ACC112 (cell line): ENCODE results near the gene SEPTIN5.

ENCODE experiments used
- H2AFZ ChIP-seq: fragments of 200-600 bp; sonication (generic); one replicate; pipeline ENCODE4 v1.6.0; 2017; ENCODE audit warnings: antibody characterized with exemption, low read length; ENCODE audit not compliant: unreplicated experiment
- H3K27ac ChIP-seq: fragments of 200-600 bp; sonication (generic); 2 replicates; pipeline ENCODE4 v1.5.1; 2014; ENCODE audit warnings: low read depth, mild to moderate bottlenecking, antibody characterized with exemption, low read length, moderate library complexity
- H3K27me3 ChIP-seq: fragments of 200-600 bp; sonication (generic); 2 replicates; pipeline ENCODE4 v1.6.1; 2014; ENCODE audit warnings: mild to moderate bottlenecking, antibody characterized with exemption, low read length, moderate library complexity, mixed read lengths; ENCODE audit not compliant: insufficient read depth
- H3K36me3 ChIP-seq: fragments of 200-600 bp; sonication (generic); 2 replicates; pipeline ENCODE4 v1.6.1; 2016; ENCODE audit warnings: mild to moderate bottlenecking, antibody characterized with exemption, low read length, moderate library complexity, mixed read lengths; ENCODE audit not compliant: insufficient read depth
- H3K4me1 ChIP-seq: fragments of 200-600 bp; sonication (generic); one replicate; pipeline ENCODE4 v1.6.1; 2016; ENCODE audit warnings: low read length, mixed read lengths; ENCODE audit not compliant: insufficient read depth, unreplicated experiment, control insufficient read depth
- H3K4me3 ChIP-seq: fragments of 200-600 bp; sonication (generic); 2 replicates; pipeline ENCODE4 v1.5.1; 2014; ENCODE audit warnings: mild to moderate bottlenecking, low read depth, low read length
- H3K79me2 ChIP-seq: fragments of 200-600 bp; sonication (generic); one replicate; pipeline ENCODE4 v1.6.0; 2016; ENCODE audit warnings: low read length; ENCODE audit not compliant: control insufficient read depth, unreplicated experiment, insufficient read depth

SEPTIN5 gene

DNA sequence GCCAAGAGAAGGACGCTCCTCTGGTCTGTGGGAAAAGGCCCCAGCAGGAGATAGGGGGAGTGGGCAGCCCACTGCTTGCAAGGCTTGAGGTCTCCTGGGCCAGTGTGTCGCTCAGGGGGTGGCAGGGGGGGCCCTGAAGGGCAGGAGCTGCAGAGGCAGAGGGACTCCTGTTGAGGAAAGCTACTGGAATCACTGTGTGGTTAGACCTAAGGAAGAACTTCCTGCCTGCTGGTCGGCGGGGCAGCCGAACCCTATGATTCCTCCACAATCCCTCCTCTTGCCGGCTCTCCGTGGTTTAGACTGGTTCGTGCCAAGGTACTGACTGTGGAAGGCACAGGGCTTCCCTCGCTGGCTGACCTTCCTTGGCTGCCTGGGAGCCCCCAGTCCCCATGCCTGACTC lies 15.2 kb downstream of the SEPTIN5 start:
- Histone ChIP-seq H3K4me1 (no peaks in the 10 kb centered on the region), H3K79me2 (no peaks in the 10 kb centered on the region), H3K27me3 (no peaks in the 10 kb centered on the region), H3K4me3 (no peak overlapping the region), H3K36me3 (no peaks in the 10 kb centered on the region), H2AFZ (no peak overlapping the region), H3K27ac (no peak overlapping the region)

DNA sequence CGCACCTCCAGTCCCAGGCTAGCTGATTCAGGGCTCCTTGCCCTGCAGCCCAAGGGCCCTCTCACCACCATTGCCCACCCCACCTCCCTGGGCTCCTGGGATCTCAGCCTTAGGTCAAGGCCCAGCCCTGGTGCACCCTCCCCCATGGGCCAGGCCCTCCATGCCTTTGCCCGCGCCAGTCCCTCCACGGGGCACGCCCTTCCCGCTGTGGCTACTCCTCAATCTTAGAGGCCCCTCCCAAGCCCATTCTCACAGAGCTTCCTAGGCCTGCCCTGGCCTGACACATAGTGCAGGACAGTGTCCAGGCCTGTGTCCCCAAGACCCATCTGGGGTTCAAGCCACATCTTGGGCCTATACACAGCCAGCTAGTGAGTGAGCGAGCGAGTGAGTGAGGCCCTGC lies 15.9 kb downstream of the SEPTIN5 start:
- Histone ChIP-seq H3K4me3 (no peak overlapping the region), H3K27me3 (no peaks in the 10 kb centered on the region), H3K27ac (no peak overlapping the region), H3K79me2 (no peaks in the 10 kb centered on the region), H2AFZ (peak overlapping the region; percentile 13), H3K36me3 (no peaks in the 10 kb centered on the region), H3K4me1 (no peaks in the 10 kb centered on the region)

DNA sequence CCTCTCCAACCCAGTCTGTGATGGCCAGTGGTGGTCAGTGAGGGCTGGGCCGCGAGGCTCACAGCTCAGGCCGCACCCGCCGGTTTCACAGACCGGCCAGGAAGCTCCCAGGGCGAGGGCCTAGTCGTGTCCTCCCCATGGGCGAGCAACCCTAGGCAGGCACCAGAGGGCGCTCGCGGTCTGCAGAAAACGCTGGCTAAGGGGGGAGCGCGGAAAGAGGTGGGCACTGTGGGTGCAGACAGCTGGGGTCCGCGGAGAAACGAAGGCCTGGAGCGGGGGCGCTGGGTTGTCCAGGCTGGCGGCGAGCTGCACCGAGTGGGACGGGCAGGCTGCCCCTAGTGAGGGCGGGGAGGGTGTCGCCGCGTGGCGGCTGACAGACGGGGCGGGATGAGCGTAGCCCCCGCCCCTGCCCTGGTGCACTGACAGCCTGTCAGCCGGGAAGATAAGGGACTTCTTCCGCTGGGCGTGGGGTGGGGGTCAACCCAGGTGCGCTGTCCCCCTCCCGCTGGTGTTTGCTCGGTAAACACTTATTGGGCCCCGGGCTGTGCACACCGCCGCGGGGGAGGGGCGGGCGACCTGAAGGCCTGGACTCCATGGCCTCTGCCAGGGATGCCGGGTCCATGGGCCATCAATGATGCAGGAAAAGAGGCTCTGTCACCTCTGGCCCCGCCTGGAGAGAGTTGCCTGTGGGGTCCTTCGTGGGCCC lies 16.5 kb downstream of the SEPTIN5 start:
- Histone ChIP-seq H3K27me3 (no peaks in the 10 kb centered on the region), H3K36me3 (no peaks in the 10 kb centered on the region), H3K4me1 (no peaks in the 10 kb centered on the region), H3K79me2 (no peaks in the 10 kb centered on the region), H2AFZ (peak overlapping the region; percentile 13), H3K27ac (no peak overlapping the region), H3K4me3 (peak overlapping the region; percentile 72)

DNA sequence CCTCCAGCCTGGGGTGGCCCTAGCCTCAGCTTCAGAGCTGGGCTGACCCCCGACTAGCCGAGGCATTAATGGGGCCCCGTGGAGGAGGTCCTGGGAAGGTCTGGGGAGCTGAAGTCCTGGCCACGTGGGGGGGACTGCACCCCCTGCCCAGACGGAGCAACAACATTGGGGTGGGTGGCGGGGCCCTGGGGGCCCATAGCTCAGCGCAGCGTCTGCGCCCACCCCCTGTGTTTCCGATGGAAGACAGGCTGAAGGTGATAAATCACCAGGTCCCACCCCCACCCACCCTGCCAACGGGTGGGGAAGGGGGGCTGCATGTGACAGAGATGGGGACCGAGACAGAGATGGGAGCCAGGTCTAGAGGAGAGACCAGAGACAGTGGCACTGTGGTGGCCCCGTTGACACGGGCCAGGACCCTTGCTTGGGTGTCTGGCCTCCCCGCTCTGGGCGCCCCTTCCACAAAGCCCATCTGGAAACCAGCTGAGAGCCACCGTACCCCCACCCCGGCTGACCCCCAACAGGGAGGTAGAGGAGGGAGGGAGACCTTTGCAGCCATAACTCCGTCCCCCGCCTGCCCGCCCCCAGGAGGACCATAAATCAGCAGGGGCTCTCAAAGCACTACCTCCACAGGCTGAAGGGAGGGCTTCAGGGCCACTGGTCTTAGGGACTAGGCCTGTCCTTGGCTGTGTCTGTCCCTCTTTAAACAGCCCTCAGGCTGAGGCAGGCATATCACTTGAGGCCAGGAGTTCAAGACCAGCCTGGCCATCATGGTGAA lies 17.2 kb downstream of the SEPTIN5 start:
- Histone ChIP-seq H3K4me3 (no peak overlapping the region), H3K27me3 (no peaks in the 10 kb centered on the region), H3K27ac (no peak overlapping the region), H3K36me3 (no peaks in the 10 kb centered on the region), H3K79me2 (no peaks in the 10 kb centered on the region), H3K4me1 (no peaks in the 10 kb centered on the region), H2AFZ (no peak overlapping the region)

- no peaks in the 10 kb centered on the region for H3K4me1 ChIP-seq
- no peak overlapping the region for H2AFZ ChIP-seq
- H3K79me2 ChIP-seq: no peaks in the 10 kb centered on the region
- no peak overlapping the region for H3K4me3 ChIP-seq
- H3K27ac ChIP-seq: no peak overlapping the region
- no peaks in the 10 kb centered on the region for H3K27me3 ChIP-seq
- no peaks in the 10 kb centered on the region for H3K36me3 ChIP-seq
These were observed 18.3 kb downstream of the SEPTIN5 start for GRCh38 chr22:19732403-19733113.

- Histone ChIP-seq H3K79me2 (no peaks in the 10 kb centered on the region), H3K4me3 (no peak overlapping the region), H3K27ac (no peak overlapping the region), H2AFZ (no peak overlapping the region), H3K36me3 (no peaks in the 10 kb centered on the region), H3K4me1 (no peaks in the 10 kb centered on the region), H3K27me3 (no peaks in the 10 kb centered on the region)
These were observed 19.5 kb downstream of the SEPTIN5 start for GRCh38 chr22:19733755-19734154.

DNA sequence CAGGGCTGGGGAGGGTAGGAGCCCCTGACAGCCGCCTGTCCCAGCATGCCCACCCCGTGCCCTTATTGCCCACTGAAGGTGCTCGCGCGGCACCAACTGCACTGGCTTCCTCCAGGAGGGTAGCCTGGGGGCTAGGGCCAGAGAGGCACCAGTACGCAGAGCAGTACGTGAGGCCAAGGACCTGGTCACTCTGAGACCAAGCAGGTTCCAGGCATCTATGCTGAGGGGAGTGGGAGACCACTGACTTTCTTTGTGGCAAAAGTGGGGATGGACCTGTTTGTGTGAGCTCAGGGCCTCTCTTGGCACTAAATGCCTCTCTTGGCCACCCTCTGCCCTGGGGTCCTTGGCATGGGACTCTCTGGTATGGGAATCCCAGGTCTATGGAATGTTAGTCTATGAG lies 19.9 kb downstream of the SEPTIN5 start:
- Histone ChIP-seq H3K4me1 (no peaks in the 10 kb centered on the region), H3K4me3 (no peak overlapping the region), H3K27ac (no peak overlapping the region), H3K27me3 (no peaks in the 10 kb centered on the region), H2AFZ (no peak overlapping the region), H3K79me2 (no peaks in the 10 kb centered on the region), H3K36me3 (no peaks in the 10 kb centered on the region)

GRCh38 chr22:19734837-19735382 lies 20.6 kb downstream of the SEPTIN5 start:
- Histone ChIP-seq H3K27ac (no peak overlapping the region), H3K36me3 (no peaks in the 10 kb centered on the region), H3K79me2 (no peaks in the 10 kb centered on the region), H3K27me3 (no peaks in the 10 kb centered on the region), H2AFZ (no peak overlapping the region), H3K4me3 (no peak overlapping the region), H3K4me1 (no peaks in the 10 kb centered on the region)

GRCh38 chr22:19735665-19736510 lies 21.6 kb downstream of the SEPTIN5 start:
- Histone ChIP-seq H3K4me1 (no peaks in the 10 kb centered on the region), H3K79me2 (no peaks in the 10 kb centered on the region)

More at GRCh38 chr22:19735665-19736510, 21.6 kb downstream of the SEPTIN5 start:
- no peaks in the 10 kb centered on the region for H3K36me3 ChIP-seq
- no peaks in the 10 kb centered on the region for H3K27me3 ChIP-seq
- H3K4me3 ChIP-seq: no peak overlapping the region
- H3K27ac ChIP-seq: no peak overlapping the region
- no peak overlapping the region for H2AFZ ChIP-seq
